VCaP (cell line): ENCODE results near the gene RAPGEF1.

Experiments
- H3K27ac ChIP-seq: fragments of 450-650 bp; 2 replicates; pipeline ENCODE4 v1.5.1; 2017
- TF ChIP-seq, protein P1 (sequence below): fragments of 450-650 bp; conservative IDR thresholded peaks from 2 replicates; pipeline ENCODE4 v1.5.1; 2017; ENCODE audit warnings: mild to moderate bottlenecking, moderate library complexity

The RAPGEF1 gene

DNA sequence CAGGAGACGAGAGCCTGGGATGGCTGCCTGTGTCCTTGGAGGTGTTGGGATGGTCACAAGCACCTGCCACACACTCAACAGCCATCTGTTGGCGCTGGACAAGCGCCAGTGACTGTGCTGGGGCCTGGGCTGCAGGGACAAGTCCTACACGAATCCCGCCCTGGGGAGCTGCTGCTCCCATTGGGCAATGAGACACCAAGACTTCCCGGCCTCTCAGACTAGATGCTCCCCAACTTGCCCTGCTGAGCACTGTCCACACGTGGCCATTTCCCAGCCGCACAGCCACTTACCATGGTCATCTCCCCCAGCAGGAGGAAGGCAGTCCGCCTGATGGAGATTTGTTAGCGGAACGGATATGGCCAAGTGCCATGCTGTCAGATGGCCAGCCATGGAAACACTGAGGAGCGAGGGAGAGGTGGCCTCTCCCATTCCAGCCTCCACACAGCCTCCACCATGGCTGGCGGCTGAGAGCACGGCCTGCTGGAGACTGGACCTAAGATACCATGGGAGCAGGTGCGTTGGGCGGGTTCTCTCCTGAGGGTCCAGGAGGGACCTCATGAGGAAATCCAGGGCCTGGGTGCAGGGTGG, 150.7 kb downstream of the RAPGEF1 start:
- TF ChIP-seq, protein P1, sequence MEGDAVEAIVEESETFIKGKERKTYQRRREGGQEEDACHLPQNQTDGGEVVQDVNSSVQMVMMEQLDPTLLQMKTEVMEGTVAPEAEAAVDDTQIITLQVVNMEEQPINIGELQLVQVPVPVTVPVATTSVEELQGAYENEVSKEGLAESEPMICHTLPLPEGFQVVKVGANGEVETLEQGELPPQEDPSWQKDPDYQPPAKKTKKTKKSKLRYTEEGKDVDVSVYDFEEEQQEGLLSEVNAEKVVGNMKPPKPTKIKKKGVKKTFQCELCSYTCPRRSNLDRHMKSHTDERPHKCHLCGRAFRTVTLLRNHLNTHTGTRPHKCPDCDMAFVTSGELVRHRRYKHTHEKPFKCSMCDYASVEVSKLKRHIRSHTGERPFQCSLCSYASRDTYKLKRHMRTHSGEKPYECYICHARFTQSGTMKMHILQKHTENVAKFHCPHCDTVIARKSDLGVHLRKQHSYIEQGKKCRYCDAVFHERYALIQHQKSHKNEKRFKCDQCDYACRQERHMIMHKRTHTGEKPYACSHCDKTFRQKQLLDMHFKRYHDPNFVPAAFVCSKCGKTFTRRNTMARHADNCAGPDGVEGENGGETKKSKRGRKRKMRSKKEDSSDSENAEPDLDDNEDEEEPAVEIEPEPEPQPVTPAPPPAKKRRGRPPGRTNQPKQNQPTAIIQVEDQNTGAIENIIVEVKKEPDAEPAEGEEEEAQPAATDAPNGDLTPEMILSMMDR: no peak
- H3K27ac ChIP-seq: no peak overlapping the region

DNA sequence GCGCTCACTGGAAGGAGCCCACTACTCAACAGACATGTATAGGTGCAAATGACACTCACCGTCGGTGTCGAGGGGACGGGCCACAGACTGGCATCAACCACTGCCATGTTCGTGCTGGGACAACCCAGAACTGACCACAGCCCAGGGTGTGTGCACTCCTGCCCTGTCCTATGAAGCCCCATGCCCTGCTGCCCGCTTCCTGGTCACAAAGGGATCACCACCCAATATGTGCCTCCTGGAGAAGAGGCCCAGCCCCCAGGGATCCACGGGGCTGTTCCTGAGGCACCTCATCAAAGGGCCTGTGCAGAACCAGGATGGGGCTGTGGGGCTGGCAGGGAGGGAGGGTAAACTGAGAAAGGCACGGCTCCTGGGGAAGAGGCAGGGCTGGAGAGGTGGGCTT, 151.5 kb downstream of the RAPGEF1 start:
- H3K27ac ChIP-seq: no peak overlapping the region
- TF ChIP-seq, protein P1: no peak

DNA sequence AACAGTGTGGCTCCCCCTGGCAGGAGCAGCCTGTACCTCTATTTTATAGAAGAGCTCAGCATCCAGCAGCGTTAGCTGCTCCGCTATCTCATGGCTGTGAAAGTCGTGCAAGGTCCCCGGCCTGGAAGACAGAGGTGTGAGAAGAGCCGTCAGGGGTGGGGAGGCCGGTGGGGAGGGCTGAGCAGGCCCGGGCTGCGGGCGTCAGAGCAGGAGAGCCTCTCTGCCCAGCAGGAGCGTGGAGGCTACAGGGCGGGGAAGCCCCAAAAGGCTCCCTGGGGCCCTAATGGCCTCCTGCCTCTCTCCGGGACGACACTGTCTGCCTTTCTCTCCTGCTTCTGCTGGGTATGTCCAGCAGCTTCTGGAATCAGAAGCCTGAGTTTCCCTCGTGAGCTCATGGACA, 152.0 kb downstream of the RAPGEF1 start:
- no peak overlapping the region for H3K27ac ChIP-seq
- TF ChIP-seq, protein P1: no peak

DNA sequence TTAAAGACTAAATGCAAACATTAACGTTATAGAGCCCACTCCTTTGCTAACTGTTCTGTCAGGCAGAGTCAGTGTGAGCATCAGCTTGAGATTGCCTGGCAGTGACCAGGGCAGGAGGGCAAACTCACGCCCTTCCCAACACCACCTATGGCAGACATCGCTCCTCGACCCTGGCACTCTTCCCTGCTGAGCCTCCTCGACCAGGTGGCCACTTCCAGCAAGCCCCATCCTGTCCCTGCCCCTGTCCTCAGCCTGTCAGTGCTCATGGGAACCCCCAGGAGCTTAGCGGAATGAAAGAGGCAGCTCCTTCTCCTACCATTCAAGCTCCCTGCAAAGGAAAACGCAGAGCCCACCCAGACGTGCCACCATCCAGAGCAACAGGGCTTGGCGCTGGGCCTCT, 152.5 kb downstream of the RAPGEF1 start:
- TF ChIP-seq, protein P1: no peak
- H3K27ac ChIP-seq: no peak overlapping the region

DNA sequence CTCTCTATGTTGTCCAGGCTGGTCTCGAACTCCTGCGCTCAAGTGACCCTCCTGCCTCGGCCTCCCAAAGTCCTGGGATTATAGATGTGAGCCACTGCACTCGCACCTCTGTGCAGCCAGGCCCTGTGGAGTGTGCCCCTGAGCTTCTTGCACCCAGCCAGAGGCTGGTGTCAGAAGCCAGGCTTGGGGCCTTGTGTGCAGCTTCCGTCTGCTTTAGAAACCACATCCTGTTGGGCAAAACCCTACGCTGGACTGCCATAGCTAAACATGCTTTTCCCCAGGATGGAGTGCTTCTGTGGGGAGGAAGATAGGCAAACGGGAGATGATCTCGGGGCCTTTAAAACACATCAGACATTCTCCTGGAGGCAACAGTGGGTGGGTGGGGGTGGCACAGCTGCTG, 154.5 kb downstream of the RAPGEF1 start:
- no peak overlapping the region for H3K27ac ChIP-seq
- TF ChIP-seq, protein P1: no peak

DNA sequence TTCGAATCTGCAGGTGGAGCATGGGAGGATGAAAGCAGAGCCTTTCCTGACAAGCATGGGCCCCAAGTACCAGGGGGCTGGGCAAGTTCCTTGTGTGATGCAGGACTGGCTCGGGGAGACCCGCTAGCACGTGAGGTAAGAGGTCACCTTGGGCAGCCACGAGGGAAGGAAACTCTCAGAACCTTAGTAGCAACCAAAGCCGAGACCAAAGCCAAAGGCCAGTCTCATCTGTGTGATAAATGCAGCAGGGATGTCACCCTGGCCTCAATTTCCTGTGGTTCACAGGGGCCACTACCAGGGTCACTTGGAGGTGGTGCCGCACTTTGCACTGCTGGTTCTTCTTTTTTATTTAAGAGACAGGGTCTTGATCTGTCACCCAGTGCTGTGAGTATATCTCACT, 155.0 kb downstream of the RAPGEF1 start:
- H3K27ac ChIP-seq: no peak overlapping the region
- TF ChIP-seq, protein P1: no peak

DNA sequence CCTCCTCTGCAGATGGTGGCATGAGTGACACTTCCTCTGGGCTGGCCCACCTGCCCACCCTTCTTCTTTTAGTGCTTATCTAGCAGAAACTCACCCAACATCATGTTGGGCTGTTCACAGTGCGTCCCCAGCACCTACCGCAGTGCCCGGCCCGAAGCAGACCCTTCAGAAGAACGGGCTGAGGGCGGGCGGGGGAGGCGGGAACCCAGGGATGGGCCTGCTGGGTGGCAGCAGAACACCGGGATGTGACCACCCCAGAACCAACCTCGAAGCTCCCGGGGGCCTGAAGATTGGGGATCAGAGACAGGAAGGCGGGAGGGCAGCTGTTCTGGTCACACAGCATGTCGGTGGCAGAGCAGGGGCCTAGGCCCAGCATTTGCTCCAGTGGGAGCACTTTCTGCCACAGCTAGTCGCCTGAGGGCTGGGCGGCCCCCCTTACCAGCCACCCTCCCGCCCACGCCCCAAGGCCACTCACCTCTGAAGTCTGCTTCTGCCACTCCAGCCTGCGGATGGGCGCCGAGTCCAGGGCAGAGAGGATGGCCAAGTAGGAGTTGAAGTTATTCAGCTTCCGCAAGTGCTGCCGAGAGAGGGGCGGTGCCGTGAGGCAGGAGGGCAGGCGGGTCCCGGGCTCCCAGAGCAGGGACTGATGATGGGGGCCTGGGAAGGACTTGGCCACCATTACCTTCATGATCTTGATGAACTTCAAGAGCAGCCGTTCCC, 155.9 kb downstream of the RAPGEF1 start:
- TF ChIP-seq, protein P1: no peak
- H3K27ac ChIP-seq: no peak overlapping the region
